Measurements from ENCODE around the gene MRPL58. TPM values are rescaled to one million over a fixed set of nuclear protein-coding genes. Genes with fewer than 3 reads are reported as not detected.
A peak's percentile ranks its signal among the peaks of the same experiment; 100 is the strongest.

Gene MRPL58
- total and polyA plus RNA-seq, 10 of the 15 experiments (the other 5 are each of a cell fraction or from before 2014, with no cell fraction given), result 23.0 to 64.3 (median 51.9) TPM

- Histone ChIP-seq H4K20me1 (ENCODE audit: control insufficient read depth, insufficient read depth) (no peaks in the 10 kb centered on the region), H3K4me2 (ENCODE audit: control insufficient read depth, insufficient read depth) (peak overlapping the region; percentile 99), H3K27me3 (replicated peaks in 1 of 2; ENCODE audit: control insufficient read depth in 2 of 2, insufficient read depth in 2 of 2, low read length in 1 of 2) (no peaks in the 10 kb centered on the region; a peak in 1 of 4 replicates), H3K36me3 (ENCODE audit: control insufficient read depth in 2 of 2, insufficient read depth in 2 of 2, low read length in 1 of 2) (no peaks in the 10 kb centered on the region), H3K9me3 (replicated peaks; ENCODE audit: control insufficient read depth, insufficient read depth, low read length) (no peaks in the 10 kb centered on the region), H3K4me1 (ENCODE audit: control insufficient read depth, insufficient read depth, low read length) (peaks cover 8% of the 10 kb centered on the region), H3K4me3 (peak overlapping the region; percentile 94), H3K9ac (ENCODE audit: control insufficient read depth, insufficient read depth, low read length) (peak overlapping the region; percentile 89), H3K79me2 (ENCODE audit: control insufficient read depth, insufficient read depth, low read length) (peaks cover 14% of the 10 kb centered on the region), H2AFZ (ENCODE audit: control insufficient read depth, low read depth, low read length) (peak overlapping the region; percentile 92), H3K27ac (ENCODE audit: control insufficient read depth, insufficient read depth) (peak overlapping the region; percentile 67)
- no peak for TF ChIP-seq NBN (IDR thresholded peaks at IDR 0.05)
- no peak for TF ChIP-seq GATAD2B (conservative IDR thresholded peaks at IDR 0.05; ENCODE audit: low read depth)
- 0 out of 2 replicates have a peak, but pooled peaks have one; percentile 2 for TF ChIP-seq ATF7 (IDR thresholded peaks at IDR 0.05; ENCODE audit: low read depth)
- TF ChIP-seq TCF7 (IDR thresholded peaks at IDR 0.05; ENCODE audit: borderline replicate concordance), result no peak
- TF ChIP-seq TAF1 (IDR thresholded peaks at IDR 0.05; ENCODE audit: borderline replicate concordance, low read depth, low read length), result no peak
- ChIA-PET POLR2A (interaction anchor here (0.5 to 3.5 kb wide), 18 partner anchors 19 to 1236 kb away, joined by 3 to 11 read pairs (median 3); partner anchors contain the start of genes ARMC7, ATP5PD, CDR2L and FDXR), RAD21 (ENCODE audit: unreplicated experiment) (interaction anchor here (0.5 to 5.4 kb wide), 14 partner anchors 19 to 276 kb away, joined by 3 to 35 read pairs (median 4); partner anchors contain the start of genes CDR2L, HID1, MIF4GD and SLC16A5), CTCF (interaction anchor here (0.6 to 3.9 kb wide), 22 partner anchors 10 to 258 kb away, joined by 3 to 64 read pairs (median 4); partner anchors contain the start of genes ARMC7, ATP5PD and MIF4GD), SMC1A (ENCODE audit: uncharacterized antibody, unreplicated experiment) (interaction anchor here (1.1 to 4.8 kb wide), 13 partner anchors 17 to 191 kb away, joined by 3 to 23 read pairs (median 4); partner anchors contain the start of gene NT5C)
- in situ Hi-C loops (cut with MboI) (no loop called here), intact Hi-C loops (cut with micrococcal nuclease; ENCODE audit: unreplicated experiment) (no loop called here)
- no peak for FAIRE-seq
- no peak for DNase-seq (ENCODE audit: low read depth, low spot score)
- under 1% methylated on average over 10 of the region's 10 CpGs for WGBS (ENCODE audit: insufficient coverage, insufficient replicate concordance, low lambda C conversion rate, missing lambda C conversion rate)
- peak; percentile 5 for ATAC-seq
- BruUV-seq (replicated peaks), result no TSS peak
Measured at GRCh38 chr17:75013092-75013559, 656 bp downstream of the MRPL58 start.

- no peaks in the 10 kb centered on the region for H4K20me1 ChIP-seq (ENCODE audit: control insufficient read depth, insufficient read depth)
- H3K36me3 ChIP-seq (ENCODE audit: control insufficient read depth in 2 of 2, insufficient read depth in 2 of 2, low read length in 1 of 2), result peaks cover 6 to 9% of the 10 kb centered on the region in 2 experiments; a peak in 3 of 4 replicates
- intact Hi-C loops (cut with micrococcal nuclease; ENCODE audit: unreplicated experiment), result no loop called here
- no peak overlapping the region for H3K4me3 ChIP-seq
- ChIA-PET SMC1A (ENCODE audit: uncharacterized antibody, unreplicated experiment) (interaction anchor here (0.6 to 1.1 kb wide), 3 partner anchors 8 to 285 kb away, joined by 3 to 4 read pairs (median 3); no protein-coding TSS in a partner anchor), CTCF (interaction anchor here (0.6 to 1.2 kb wide), 5 partner anchors 11 to 1590 kb away, joined by 3 to 4 read pairs (median 3); no protein-coding TSS in a partner anchor), RAD21 (ENCODE audit: unreplicated experiment) (no interaction called here), POLR2A (interaction anchor here (0.6 kb wide), 1 partner anchor 30 kb away, joined by 3 read pairs; no protein-coding TSS in a partner anchor)
- no TSS peak for BruUV-seq (replicated peaks)
- H2AFZ ChIP-seq (ENCODE audit: control insufficient read depth, low read depth, low read length), result no peak overlapping the region
- no peak overlapping the region for H3K9ac ChIP-seq (ENCODE audit: control insufficient read depth, insufficient read depth, low read length)
- ATAC-seq (no peak), FAIRE-seq (no peak), DNase-seq (ENCODE audit: low read depth, low spot score) (no peak)
- no peaks in the 10 kb centered on the region for H3K9me3 ChIP-seq (replicated peaks; ENCODE audit: control insufficient read depth, insufficient read depth, low read length)
- no peak overlapping the region for H3K4me2 ChIP-seq (ENCODE audit: control insufficient read depth, insufficient read depth)
- in situ Hi-C loops (cut with MboI), result no loop called here
- H3K4me1 ChIP-seq (ENCODE audit: control insufficient read depth, insufficient read depth, low read length), result no peaks in the 10 kb centered on the region
- WGBS (ENCODE audit: insufficient coverage, insufficient replicate concordance, low lambda C conversion rate, missing lambda C conversion rate), result 89% methylated on average over 5 of the region's 5 CpGs
- H3K27ac ChIP-seq (ENCODE audit: control insufficient read depth, insufficient read depth), result no peak overlapping the region
- H3K79me2 ChIP-seq (ENCODE audit: control insufficient read depth, insufficient read depth, low read length), result peaks cover 4% of the 10 kb centered on the region
- no peaks in the 10 kb centered on the region for H3K27me3 ChIP-seq (replicated peaks in 1 of 2; ENCODE audit: control insufficient read depth in 2 of 2, insufficient read depth in 2 of 2, low read length in 1 of 2)
- TF ChIP-seq ATF7 (IDR thresholded peaks at IDR 0.05; ENCODE audit: low read depth), result no peak
- no peak for TF ChIP-seq CHD1 (IDR thresholded peaks at IDR 0.05; ENCODE audit: low read depth, low read length)
- no peak for TF ChIP-seq HDGF (IDR thresholded peaks at IDR 0.05)
- no peak for TF ChIP-seq ZZZ3 (IDR thresholded peaks at IDR 0.05; ENCODE audit: control insufficient read depth, insufficient read length, low read depth)
- no peak for TF ChIP-seq CREM (IDR thresholded peaks at IDR 0.05; ENCODE audit: low read depth)
- TF ChIP-seq, protein P1, sequence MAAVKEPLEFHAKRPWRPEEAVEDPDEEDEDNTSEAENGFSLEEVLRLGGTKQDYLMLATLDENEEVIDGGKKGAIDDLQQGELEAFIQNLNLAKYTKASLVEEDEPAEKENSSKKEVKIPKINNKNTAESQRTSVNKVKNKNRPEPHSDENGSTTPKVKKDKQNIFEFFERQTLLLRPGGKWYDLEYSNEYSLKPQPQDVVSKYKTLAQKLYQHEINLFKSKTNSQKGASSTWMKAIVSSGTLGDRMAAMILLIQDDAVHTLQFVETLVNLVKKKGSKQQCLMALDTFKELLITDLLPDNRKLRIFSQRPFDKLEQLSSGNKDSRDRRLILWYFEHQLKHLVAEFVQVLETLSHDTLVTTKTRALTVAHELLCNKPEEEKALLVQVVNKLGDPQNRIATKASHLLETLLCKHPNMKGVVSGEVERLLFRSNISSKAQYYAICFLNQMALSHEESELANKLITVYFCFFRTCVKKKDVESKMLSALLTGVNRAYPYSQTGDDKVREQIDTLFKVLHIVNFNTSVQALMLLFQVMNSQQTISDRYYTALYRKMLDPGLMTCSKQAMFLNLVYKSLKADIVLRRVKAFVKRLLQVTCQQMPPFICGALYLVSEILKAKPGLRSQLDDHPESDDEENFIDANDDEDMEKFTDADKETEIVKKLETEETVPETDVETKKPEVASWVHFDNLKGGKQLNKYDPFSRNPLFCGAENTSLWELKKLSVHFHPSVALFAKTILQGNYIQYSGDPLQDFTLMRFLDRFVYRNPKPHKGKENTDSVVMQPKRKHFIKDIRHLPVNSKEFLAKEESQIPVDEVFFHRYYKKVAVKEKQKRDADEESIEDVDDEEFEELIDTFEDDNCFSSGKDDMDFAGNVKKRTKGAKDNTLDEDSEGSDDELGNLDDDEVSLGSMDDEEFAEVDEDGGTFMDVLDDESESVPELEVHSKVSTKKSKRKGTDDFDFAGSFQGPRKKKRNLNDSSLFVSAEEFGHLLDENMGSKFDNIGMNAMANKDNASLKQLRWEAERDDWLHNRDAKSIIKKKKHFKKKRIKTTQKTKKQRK (IDR thresholded peaks at IDR 0.05; ENCODE audit: low read depth, low read length), result no peak
- no peak for TF ChIP-seq TBL1XR1 (IDR thresholded peaks at IDR 0.05; ENCODE audit: low read depth, low read length)
- TF ChIP-seq BCL11A (IDR thresholded peaks at IDR 0.05; ENCODE audit: low read depth, low read length), result no peak
- no peak for TF ChIP-seq MTA3 (IDR thresholded peaks at IDR 0.05; ENCODE audit: borderline replicate concordance, low read length)
- no peak for TF ChIP-seq SUZ12 (IDR thresholded peaks at IDR 0.05; ENCODE audit: unreplicated experiment)
- no peak for TF ChIP-seq FOXM1 (IDR thresholded peaks at IDR 0.05; ENCODE audit: low read depth, low read length)
- no peak for TF ChIP-seq TARDBP (IDR thresholded peaks at IDR 0.05; ENCODE audit: borderline replicate concordance)
- TF ChIP-seq LARP7 (IDR thresholded peaks at IDR 0.05), result no peak
Measured at GRCh38 chr17:75019146-75019545, 6.7 kb downstream of the MRPL58 start.

All from GM12878 (cell line).